ENCODE measurements around the gene PUM2.
"Not testable (repeated sequence)": the region's sequence is repeated elsewhere in the genome, so short reads cannot be mapped to it uniquely, and the experiment has no call there.

The PUM2 gene

GRCh38 chr2:20294231-20294630 lies 56.4 kb downstream of the PUM2 start:
- DNase-seq (ENCODE audit: low read depth in 2 of 2), result no peak

- DNase-seq (ENCODE audit: low read depth in 2 of 2), result no peak
Measured at GRCh38 chr2:20292984-20293383, 57.7 kb downstream of the PUM2 start.

GRCh38 chr2:20291846-20292408 lies 58.7 kb downstream of the PUM2 start:
- DNase-seq (ENCODE audit: low read depth in 2 of 2), result no peak

GRCh38 chr2:20291106-20291564 lies 59.5 kb downstream of the PUM2 start:
- no peak for DNase-seq (ENCODE audit: low read depth in 2 of 2)

- DNase-seq (ENCODE audit: low read depth in 2 of 2), result no peak
Measured at GRCh38 chr2:20288642-20289340, 61.9 kb downstream of the PUM2 start.

GRCh38 chr2:20282916-20283592 lies 67.6 kb downstream of the PUM2 start:
- no peak for DNase-seq (ENCODE audit: low read depth in 2 of 2)

- no peak for DNase-seq (ENCODE audit: low read depth in 2 of 2)
Measured at GRCh38 chr2:20281876-20282275, 68.8 kb downstream of the PUM2 start.

GRCh38 chr2:20273042-20273441 lies 77.6 kb downstream of the PUM2 start:
- no peak for DNase-seq (ENCODE audit: low read depth in 2 of 2)

GRCh38 chr2:20268317-20268716 lies 82.3 kb downstream of the PUM2 start:
- not testable (repeated sequence) for DNase-seq (ENCODE audit: low read depth in 2 of 2)

- no peak for DNase-seq (ENCODE audit: low read depth in 2 of 2)
Measured at GRCh38 chr2:20267529-20267928, 83.1 kb downstream of the PUM2 start.

- no peak for DNase-seq (ENCODE audit: low read depth in 2 of 2)
Measured at GRCh38 chr2:20264629-20265028, 86.0 kb downstream of the PUM2 start.

GRCh38 chr2:20257411-20257810 lies 93.2 kb downstream of the PUM2 start:
- DNase-seq (ENCODE audit: low read depth in 2 of 2), result no peak

- DNase-seq (ENCODE audit: low read depth in 2 of 2), result no peak
Measured at GRCh38 chr2:20254731-20255130, 95.9 kb downstream of the PUM2 start.

GRCh38 chr2:20250436-20250835 lies 100.2 kb downstream of the PUM2 start:
- DNase-seq (ENCODE audit: low read depth in 2 of 2), result no peak

GRCh38 chr2:20249170-20249569 lies 101.5 kb downstream of the PUM2 start:
- no peak for DNase-seq (ENCODE audit: low read depth in 2 of 2)

GRCh38 chr2:20247084-20247483 lies 103.6 kb downstream of the PUM2 start:
- no peak for DNase-seq (ENCODE audit: low read depth in 2 of 2)

- DNase-seq (ENCODE audit: low read depth in 2 of 2), result not testable (repeated sequence)
Measured at GRCh38 chr2:20243637-20244036, 107.0 kb downstream of the PUM2 start.

- no peak for DNase-seq (ENCODE audit: low read depth in 2 of 2)
Measured at GRCh38 chr2:20242727-20243377, 107.8 kb downstream of the PUM2 start.

GRCh38 chr2:20241973-20242726 lies 108.5 kb downstream of the PUM2 start:
- no peak for DNase-seq (ENCODE audit: low read depth in 2 of 2)

GRCh38 chr2:20240291-20240690 lies 110.4 kb downstream of the PUM2 start:
- not testable (repeated sequence) for DNase-seq (ENCODE audit: low read depth in 2 of 2)

GRCh38 chr2:20236496-20236895 lies 114.1 kb downstream of the PUM2 start:
- DNase-seq (ENCODE audit: low read depth in 2 of 2), result no peak

Data from stimulated activated CD4-positive, alpha-beta T cell treated with anti-CD3 and anti-CD28 coated beads, Interleukin-1b, Interleukin-23, amount 100 ng/mL, for 1 hour (primary cell).